HepG2 (cell line): ENCODE measurements around the gene SRSF6. TPM values are rescaled to one million over a fixed set of nuclear protein-coding genes. Genes with fewer than 3 reads are reported as not detected.

Source experiments
- ATAC-seq: fragments of 200-7000 bp; cut with Tn5 transposase; 3 replicates; pipeline ENCODE4 v1.9.1; 2020; ENCODE audit warnings: mild to moderate bottlenecking, moderate library complexity
- BruUV-seq: library from RNA; stranded (reverse); fragments of 400-500 nt; replicated peaks from 2 replicates; lab custom pipeline; 2021; lab: Mats Ljungman, UMichigan
- CTCF ChIA-PET: fragments of 300-600 bp; formaldehyde crosslinking; extraction: SDS; loops from one replicate; lab custom pipeline; 2021; ENCODE audit warnings: low total read pairs, inconsistent platforms, low intra/inter-chr PET ratio; lab: Yijun Ruan, JAX
- POLR2A ChIA-PET: fragments of 350-600 bp; sonication (Branson Sonifier 250); formaldehyde crosslinking; loops from one replicate; lab custom pipeline; 2020; ENCODE audit warnings: antibody characterized with exemption, inconsistent platforms; lab: Yijun Ruan, JAX
- DNase-seq: peaks from one replicate; pipeline ENCODE4 v3.0.0-alpha.2; 2015; ENCODE audit warnings: low spot score
- FAIRE-seq: peaks from 3 replicates; lab custom pipeline; 2011; peaks lifted over from hg19 to GRCh38; lab: Jason Lieb, UNC
- H2AFZ ChIP-seq: one replicate; pipeline ENCODE4 v1.6.1; 2011; ENCODE audit warnings: low read length, inconsistent platforms
- H3K27ac ChIP-seq: fragments of 300-600 bp; 3 replicates; pipeline ENCODE4 v1.8.0; 2011; ENCODE audit warnings: mixed run types, mild to moderate bottlenecking, mixed read lengths, low read length, inconsistent platforms; ENCODE audit not compliant: insufficient read depth; ENCODE audit errors: extremely low read length
- H3K27me3 ChIP-seq, 2 experiments: fragments of 200-600 bp in 1 of 2; 2 replicates in 1 of 2; 3 replicates in 1 of 2; pipeline versions ENCODE4 v1.6.0 to v1.8.0; 2011; ENCODE audit warnings: low read length in 2 of 2, mild to moderate bottlenecking in 2 of 2, moderate library complexity in 2 of 2, inconsistent platforms in 1 of 2; ENCODE audit not compliant: insufficient read depth in 2 of 2, control insufficient read depth in 1 of 2
- H3K36me3 ChIP-seq, 2 experiments: fragments of 200-600 bp in 1 of 2; replicated peaks in 1 of 2; 2 replicates in 1 of 2; 3 replicates in 1 of 2; pipeline versions ENCODE4 v1.5.1 to v1.8.0; 2011; ENCODE audit warnings: low read length in 2 of 2, inconsistent platforms in 1 of 2; ENCODE audit not compliant: insufficient read depth in 2 of 2, control insufficient read depth in 1 of 2
- H3K4me1 ChIP-seq: 2 replicates; pipeline ENCODE4 v1.5.1; 2012; ENCODE audit warnings: low read length, inconsistent platforms; ENCODE audit not compliant: insufficient read depth
- H3K4me2 ChIP-seq: 2 replicates; pipeline ENCODE4 v1.6.0; 2011; ENCODE audit warnings: low read depth, low read length, inconsistent platforms
- H3K4me3 ChIP-seq, 3 experiments: fragments of 200-600 bp in 1 of 3; sonication (generic), shearing (Covaris generic) in 1 of 3; replicated peaks in 1 of 3; 2 replicates each; pipeline ENCODE4 v1.5.1; 2011 to 2016; ENCODE audit warnings: low read length in 3 of 3, inconsistent platforms in 2 of 3, low read depth in 2 of 3, mild to moderate bottlenecking in 2 of 3, control low read depth in 1 of 3, mixed read lengths in 1 of 3; ENCODE audit not compliant: insufficient read depth in 1 of 3
- H3K79me2 ChIP-seq: one replicate; pipeline ENCODE4 v1.6.1; 2011; ENCODE audit warnings: low read length, inconsistent platforms; ENCODE audit not compliant: insufficient read depth
- H3K9ac ChIP-seq: 2 replicates; pipeline ENCODE4 v1.6.0; 2011; ENCODE audit warnings: mild to moderate bottlenecking, low read depth, low read length, inconsistent platforms; ENCODE audit not compliant: insufficient read depth
- H3K9me3 ChIP-seq: 2 replicates; pipeline ENCODE4 v1.5.1; 2012; ENCODE audit warnings: mild to moderate bottlenecking, low read length
- H4K20me1 ChIP-seq: 2 replicates; pipeline ENCODE4 v1.6.0; 2011; ENCODE audit warnings: inconsistent platforms, mild to moderate bottlenecking, low read length, moderate library complexity; ENCODE audit not compliant: insufficient read depth
- ISX ChIP-seq: sonication (generic); formaldehyde crosslinking; conservative IDR thresholded peaks from 2 replicates; pipeline ENCODE4 v1.5.0; 2020; ENCODE audit warnings: missing genetic modification reagents
- MAF1 ChIP-seq: sonication (generic); formaldehyde crosslinking; IDR thresholded peaks from 2 replicates; pipeline ENCODE4 v1.5.0; 2020; ENCODE audit warnings: missing genetic modification reagents, borderline replicate concordance
- NPAS2 ChIP-seq: sonication (generic); formaldehyde crosslinking; IDR thresholded peaks from 2 replicates; pipeline ENCODE4 v1.8.0; 2022; ENCODE audit warnings: mild to moderate bottlenecking, missing genetic modification reagents, borderline replicate concordance
- PCBP1 ChIP-seq: fragments of 200-400 bp; formaldehyde crosslinking; IDR thresholded peaks from 2 replicates; pipeline ENCODE4 v1.6.1; 2017; ENCODE audit warnings: mild to moderate bottlenecking, low read depth, low read length, borderline replicate concordance
- RFXANK ChIP-seq: IDR thresholded peaks from 2 replicates; pipeline ENCODE4 v1.6.1; 2016
- SP4 ChIP-seq: sonication (generic); formaldehyde crosslinking; IDR thresholded peaks from 2 replicates; pipeline ENCODE4 v1.8.1; 2023; ENCODE audit warnings: mild to moderate bottlenecking, missing genetic modification reagents
- THYN1 ChIP-seq: sonication (generic); formaldehyde crosslinking; IDR thresholded peaks from 2 replicates; pipeline ENCODE4 v1.8.1; 2023; ENCODE audit warnings: low read depth, mild to moderate bottlenecking, moderate library complexity, missing genetic modification reagents, borderline replicate concordance
- ZNF10 ChIP-seq: sonication (generic); formaldehyde crosslinking; IDR thresholded peaks from 2 replicates; pipeline ENCODE4 v1.4.0; 2020; ENCODE audit warnings: mild to moderate bottlenecking, low read depth, missing genetic modification reagents, borderline replicate concordance
- ZNF367 ChIP-seq: sonication (generic); formaldehyde crosslinking; IDR thresholded peaks from 2 replicates; pipeline ENCODE4 v1.4.0; 2020; ENCODE audit warnings: missing genetic modification reagents, borderline replicate concordance
- ZNF407 ChIP-seq: sonication (generic); formaldehyde crosslinking; IDR thresholded peaks from one replicate; pipeline ENCODE4 v1.5.1; 2020; ENCODE audit warnings: mild to moderate bottlenecking, missing genetic modification reagents; ENCODE audit errors: not compliant biosample characterization
- ZNF850 ChIP-seq: sonication (generic); formaldehyde crosslinking; conservative IDR thresholded peaks from 2 replicates; pipeline ENCODE4 v1.9.0; 2021; ENCODE audit warnings: mild to moderate bottlenecking, missing genetic modification reagents
- ZSCAN29 ChIP-seq: sonication (generic); formaldehyde crosslinking; conservative IDR thresholded peaks from 2 replicates; pipeline ENCODE4 v1.4.0; 2020; ENCODE audit warnings: mild to moderate bottlenecking, missing genetic modification reagents
- WGBS: methylation state at CpG from one replicate; pipeline ENCODE4 v1.1.6; 2017; ENCODE audit warnings: low lambda C conversion rate; 5-methylcytosine and 5-hydroxymethylcytosine counted together
- in situ Hi-C: cut with HindIII; loops from 2 replicates; pipeline ENCODE4 v1.10.0; 2017; ENCODE audit warnings: low pct_unique_long_range_greater_than_20kb; ENCODE audit not compliant: extremely low pct_ligation_motif_present
- intact Hi-C: fragments of 100-400 bp; cut with micrococcal nuclease; formaldehyde crosslinking; loops from one replicate; pipeline ENCODE4 v1.10.0; 2022; ENCODE audit not compliant: unreplicated experiment
- polyA plus RNA-seq, 8 experiments: library from polyadenylated mRNA; depleted of rRNA in 3 of 8; stranded (reverse) in 7 of 8; unstranded in 1 of 8; fragments of >200 nt; fragmentation: Illumina TruSeq in 4 of 8; extraction: Trizol in 4 of 8; gene quantifications; 2 replicates each; pipeline versions ENCODE4 v1.2.1 to v1.2.3, GENCODE V29; 2011 to 2016; ENCODE audit warnings: low read depth in 4 of 8, missing spikeins in 1 of 8, mixed read lengths in 1 of 8; ENCODE audit not compliant: insufficient read depth in 1 of 8
- total RNA-seq, 5 experiments: library from RNA; depleted of rRNA; stranded (reverse); fragments of >200 nt; fragmentation: Illumina TruSeq; extraction: Trizol; gene quantifications; 2 replicates each; pipeline ENCODE4 v1.2.3, GENCODE V29; 2016; ENCODE audit warnings: low read depth in 1 of 5
- TF ChIP-seq, protein P1 (sequence below): sonication (generic); formaldehyde crosslinking; IDR thresholded peaks from 2 replicates; pipeline ENCODE4 v1.5.1; 2020; ENCODE audit warnings: mild to moderate bottlenecking, missing genetic modification reagents, moderate library complexity
- TF ChIP-seq, protein P2 (sequence below): sonication (generic); formaldehyde crosslinking; IDR thresholded peaks from 2 replicates; pipeline ENCODE4 v1.5.0; 2020; ENCODE audit warnings: missing genetic modification reagents, mild to moderate bottlenecking, borderline replicate concordance

The SRSF6 gene
- total and polyA plus RNA-seq, 2 of the 13 experiments (the other 11 are each of a cell fraction or from before 2014, with no cell fraction given), result 156 to 194 TPM

DNA sequence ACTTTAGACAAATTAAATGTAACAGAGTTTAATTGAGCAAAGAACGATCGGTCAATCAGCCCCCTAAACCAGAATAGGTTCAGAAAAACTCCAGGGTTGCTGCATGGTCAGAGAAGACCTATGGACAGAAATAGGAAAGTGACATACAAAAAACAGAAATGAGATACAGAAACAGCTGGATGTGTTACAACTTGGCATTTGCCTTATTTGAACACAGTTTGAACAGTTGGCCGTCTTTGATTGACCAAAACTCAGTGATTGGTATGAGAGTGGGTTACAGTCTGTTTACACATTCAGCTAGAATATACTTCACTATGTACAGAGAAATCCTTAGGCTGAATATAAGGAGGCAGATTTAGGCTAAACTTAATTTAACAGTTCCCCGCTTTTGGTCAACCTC lies 19.9 kb downstream of the SRSF6 start:
- in situ Hi-C loops, result no loop called here
- no peak for FAIRE-seq
- POLR2A ChIA-PET, result interaction anchor here (1.1 to 3.3 kb wide), 2 partner anchors 12 to 20 kb away, joined by 5 to 14 read pairs; partner anchors contain the start of gene SRSF6
- TF ChIP-seq MAF1 (CRISPR knock-in tag), result no peak
- TF ChIP-seq, protein P1, sequence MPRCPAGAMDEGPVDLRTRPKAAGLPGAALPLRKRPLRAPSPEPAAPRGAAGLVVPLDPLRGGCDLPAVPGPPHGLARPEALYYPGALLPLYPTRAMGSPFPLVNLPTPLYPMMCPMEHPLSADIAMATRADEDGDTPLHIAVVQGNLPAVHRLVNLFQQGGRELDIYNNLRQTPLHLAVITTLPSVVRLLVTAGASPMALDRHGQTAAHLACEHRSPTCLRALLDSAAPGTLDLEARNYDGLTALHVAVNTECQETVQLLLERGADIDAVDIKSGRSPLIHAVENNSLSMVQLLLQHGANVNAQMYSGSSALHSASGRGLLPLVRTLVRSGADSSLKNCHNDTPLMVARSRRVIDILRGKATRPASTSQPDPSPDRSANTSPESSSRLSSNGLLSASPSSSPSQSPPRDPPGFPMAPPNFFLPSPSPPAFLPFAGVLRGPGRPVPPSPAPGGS (CRISPR knock-in tag), result no peak
- TF ChIP-seq, protein P2, sequence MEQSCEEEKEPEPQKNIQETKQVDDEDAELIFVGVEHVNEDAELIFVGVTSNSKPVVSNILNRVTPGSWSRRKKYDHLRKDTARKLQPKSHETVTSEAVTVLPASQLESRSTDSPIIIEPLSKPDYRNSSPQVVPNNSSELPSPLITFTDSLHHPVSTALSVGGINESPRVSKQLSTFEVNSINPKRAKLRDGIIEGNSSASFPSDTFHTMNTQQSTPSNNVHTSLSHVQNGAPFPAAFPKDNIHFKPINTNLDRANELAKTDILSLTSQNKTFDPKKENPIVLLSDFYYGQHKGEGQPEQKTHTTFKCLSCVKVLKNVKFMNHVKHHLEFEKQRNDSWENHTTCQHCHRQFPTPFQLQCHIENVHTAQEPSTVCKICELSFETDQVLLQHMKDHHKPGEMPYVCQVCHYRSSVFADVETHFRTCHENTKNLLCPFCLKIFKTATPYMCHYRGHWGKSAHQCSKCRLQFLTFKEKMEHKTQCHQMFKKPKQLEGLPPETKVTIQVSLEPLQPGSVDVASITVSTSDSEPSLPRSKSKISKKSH, result no peak
- no peak for TF ChIP-seq ZNF850 (CRISPR knock-in tag)
- TF ChIP-seq NPAS2 (CRISPR knock-in tag), result no peak
- no peak for TF ChIP-seq ZNF367
- TF ChIP-seq THYN1 (CRISPR knock-in tag), result no peak
- TF ChIP-seq SP4 (CRISPR knock-in tag), result no peak
- TF ChIP-seq RFXANK, result no peak
- no peak for TF ChIP-seq ZSCAN29
- no peak for TF ChIP-seq ZNF10 (CRISPR knock-in tag)
- TF ChIP-seq ZNF407 (CRISPR knock-in tag), result no peak
- TF ChIP-seq PCBP1, result no peak
- TF ChIP-seq ISX (CRISPR knock-in tag), result no peak

More for the DNA sequence above, 19.9 kb downstream of the SRSF6 start:
- Histone ChIP-seq H3K27me3 (no peaks in the 10 kb centered on the region; a peak in 1 of 5 replicates), H4K20me1 (no peaks in the 10 kb centered on the region), H3K9me3 (no peaks in the 10 kb centered on the region), H3K9ac (no peak overlapping the region), H3K79me2 (no peaks in the 10 kb centered on the region), H3K4me3 (no peak overlapping the region), H3K4me2 (no peak overlapping the region), H3K36me3 (no peaks in the 10 kb centered on the region), H3K27ac (no peak overlapping the region), H3K4me1 (no peaks in the 10 kb centered on the region), H2AFZ (no peak overlapping the region)
- DNase-seq (no peak), ATAC-seq (no peak)
- intact Hi-C loops, result no loop called here
- CTCF ChIA-PET, result no interaction called here
- BruUV-seq, result no TSS peak
- WGBS, result 30% methylated on average over 4 of the region's 4 CpGs
